K562 (cell line): ENCODE measurements around the gene RPL34. TPM values are rescaled to one million over a fixed set of nuclear protein-coding genes. Genes with fewer than 3 reads are reported as not detected.
A peak's percentile ranks its signal among the peaks of the same experiment; 100 is the strongest.

ENCODE experiments used
- BMI1 ChIP-seq: fragments of 150-350 bp; IDR thresholded peaks from 2 replicates; pipeline ENCODE4 v1.6.1; 2014; ENCODE audit warnings: low read length
- E2F8 ChIP-seq: fragments of 450-650 bp; IDR thresholded peaks from 2 replicates; pipeline ENCODE4 v1.7.1; 2018; ENCODE audit warnings: mild to moderate bottlenecking, low read depth; ENCODE audit not compliant: partially characterized antibody
- EGR1 ChIP-seq: fragments of 450-650 bp; conservative IDR thresholded peaks from 2 replicates; pipeline ENCODE4 v1.6.1; 2017; ENCODE audit warnings: mild to moderate bottlenecking
- EP400 ChIP-seq: fragments of 450-650 bp; IDR thresholded peaks from 2 replicates; pipeline ENCODE4 v1.6.1; 2017; ENCODE audit warnings: antibody characterized with exemption, mild to moderate bottlenecking, moderate library complexity
- KHSRP ChIP-seq: fragments of 450-650 bp; IDR thresholded peaks from 2 replicates; pipeline ENCODE4 v1.6.1; 2017
- MYNN ChIP-seq, 2 experiments: sonication (generic); formaldehyde crosslinking in 1 of 2; IDR thresholded peaks; 2 replicates each; pipeline versions ENCODE4 v1.5.0 to v1.6.1; 2016 to 2020; ENCODE audit warnings: antibody characterized with exemption in 1 of 2, missing genetic modification reagents in 1 of 2
- PHF8 ChIP-seq: fragments of 200-600 bp; sonication (generic); IDR thresholded peaks from 2 replicates; pipeline ENCODE4 v1.6.1; 2012; ENCODE audit warnings: mixed run types, mild to moderate bottlenecking, inconsistent platforms, low read length, moderate library complexity, borderline replicate concordance
- RAD51 ChIP-seq: fragments of 450-650 bp; IDR thresholded peaks from 2 replicates; pipeline ENCODE4 v1.7.1; 2016; ENCODE audit warnings: low read depth, mild to moderate bottlenecking, borderline replicate concordance
- RCOR1 ChIP-seq, 2 experiments: IDR thresholded peaks; 2 replicates each; pipeline ENCODE4 v1.6.1; 2012; ENCODE audit warnings: low read depth in 2 of 2, low read length in 2 of 2, borderline replicate concordance in 1 of 2, improper control_type of control experiment in 1 of 2
- SOX6 ChIP-seq: fragments of 450-650 bp; IDR thresholded peaks from 2 replicates; pipeline ENCODE4 v1.6.1; 2014; ENCODE audit warnings: mild to moderate bottlenecking
- TAL1 ChIP-seq: fragments of 450-650 bp; IDR thresholded peaks from 2 replicates; pipeline ENCODE4 v1.6.1; 2016; ENCODE audit warnings: mild to moderate bottlenecking
- TBL1XR1 ChIP-seq, 2 experiments: IDR thresholded peaks; 2 replicates each; pipeline ENCODE4 v1.6.1; 2012; ENCODE audit warnings: improper control_type of control experiment in 2 of 2, low read length in 2 of 2, mild to moderate bottlenecking in 1 of 2
- XRCC3 ChIP-seq: fragments of 450-650 bp; IDR thresholded peaks from 2 replicates; pipeline ENCODE4 v1.6.1; 2017; ENCODE audit warnings: mild to moderate bottlenecking, moderate library complexity
- ZNF23 ChIP-seq: fragments of 250-450 bp; sonication (Bioruptor Pico); IDR thresholded peaks from 2 replicates; pipeline ENCODE4 v1.4.0; 2020; ENCODE audit warnings: mild to moderate bottlenecking
- polyA plus RNA-seq, 8 experiments: library from polyadenylated mRNA; depleted of rRNA in 4 of 8; stranded (reverse) in 5 of 8; unstranded in 3 of 8; fragments of >200 nt; fragmentation: Nextera tagmentation in 2 of 8; fragmentation: Illumina TruSeq in 1 of 8; extraction: Ambion mirVana in 2 of 8; extraction: Trizol in 1 of 8; gene quantifications; 2 replicates each; pipeline versions ENCODE4 v1.2.1 to v1.2.3, GENCODE V29; 2011 to 2014; ENCODE audit warnings: inconsistent platforms in 1 of 8, missing spikeins in 1 of 8
- total RNA-seq, 7 experiments: library from RNA; depleted of rRNA in 6 of 7; stranded (reverse); fragments of >200 nt in 6 of 7; fragmentation: Illumina TruSeq in 2 of 7; extraction: Trizol in 2 of 7; gene quantifications; 2 replicates each; pipeline versions ENCODE4 v1.2.1 to v1.2.3, GENCODE V29; 2011 to 2021; ENCODE audit warnings: low replicate concordance in 1 of 7
- TF ChIP-seq, protein P1 (sequence below): IDR thresholded peaks from 3 replicates; pipeline ENCODE4 v1.6.1; 2011; ENCODE audit warnings: borderline replicate concordance, mild to moderate bottlenecking, moderate library complexity; ENCODE audit not compliant: insufficient read length; ENCODE audit errors: extremely low read depth
- TF ChIP-seq, protein P2 (sequence below): sonication (generic); formaldehyde crosslinking; IDR thresholded peaks from 2 replicates; pipeline ENCODE4 v1.8.1; 2023; ENCODE audit warnings: mild to moderate bottlenecking, missing genetic modification reagents
- TF ChIP-seq, protein P3 (sequence below): fragments of 450-650 bp; IDR thresholded peaks from 2 replicates; pipeline ENCODE4 v1.6.1; 2014; ENCODE audit warnings: low read depth, mild to moderate bottlenecking, moderate library complexity, borderline replicate concordance

The RPL34 gene
- total and polyA plus RNA-seq, 9 of the 15 experiments (the other 6 are each of a cell fraction or from before 2014, with no cell fraction given) = 1,612 to 4,502 (median 2,593) TPM

DNA sequence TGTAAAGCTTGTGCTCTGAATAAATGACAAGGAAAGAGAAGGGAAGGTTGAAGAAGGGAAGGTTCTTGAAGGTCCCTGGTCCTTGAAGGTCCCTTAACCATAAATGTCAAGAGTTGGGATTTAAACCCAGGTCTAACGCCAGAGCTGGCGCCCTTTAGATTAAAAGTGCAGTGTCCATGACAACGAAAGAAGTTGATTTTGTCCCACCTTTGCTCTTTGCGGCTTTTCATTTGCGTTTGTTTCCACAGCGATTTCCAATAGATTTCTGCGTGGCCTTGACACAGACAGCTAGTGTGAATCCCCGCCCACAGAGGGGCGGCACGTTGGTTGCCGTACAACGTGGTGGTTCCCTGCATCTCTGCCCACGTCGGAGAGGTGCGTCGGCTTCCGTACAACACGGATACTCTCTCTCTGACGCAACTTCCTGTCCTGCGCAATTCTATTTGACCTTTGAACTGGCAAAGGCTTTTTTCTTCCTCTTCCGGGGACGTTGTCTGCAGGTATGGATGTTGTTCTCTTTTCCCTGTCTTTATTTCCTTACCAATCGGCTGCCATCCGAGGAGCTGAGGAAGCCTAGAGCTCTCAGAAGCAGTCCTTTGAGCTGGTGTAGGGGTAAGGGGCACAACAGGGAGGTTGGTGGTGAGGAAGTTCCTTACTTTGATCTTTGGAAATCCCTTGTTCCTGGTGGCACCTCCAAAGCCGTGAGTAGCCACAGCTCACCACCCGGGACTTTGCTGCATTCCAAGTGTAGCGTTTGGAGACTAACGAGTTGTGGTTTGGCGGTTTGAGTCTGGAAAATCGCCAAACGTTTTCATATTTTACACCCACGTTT, at the start of gene RPL34 (continued):
- TF ChIP-seq TBL1XR1 (IDR thresholded peaks at IDR 0.05; ENCODE audit: low read length in 2 of 2) (peak; percentile 55 to 82; a peak in 3 of 4 replicates), RCOR1 (IDR thresholded peaks at IDR 0.05; ENCODE audit: borderline replicate concordance in 1 of 2, low read depth in 2 of 2, low read length in 2 of 2) (peak in 1 of 2 experiments; percentile 59; a peak in 1 of 4 replicates), RAD51 (peak; percentile 8; the same call in 1 of the 2 replicates), XRCC3 (no peak), PHF8 (peak; percentile 97), EP400 (peak; percentile 98), BMI1 (no peak), KHSRP (no peak), TAL1 (no peak), EGR1 (peak; percentile 95), MYNN (IDR thresholded peaks at IDR 0.05) (peak; percentile 97), MYNN (CRISPR knock-in tag; IDR thresholded peaks at IDR 0.05) (peak; percentile 71; the same call in 1 of the 2 replicates), E2F8 (peak; percentile 90), SOX6 (peak; percentile 37; the same call in 1 of the 2 replicates), ZNF23 (no peak)
- TF ChIP-seq, protein P1, sequence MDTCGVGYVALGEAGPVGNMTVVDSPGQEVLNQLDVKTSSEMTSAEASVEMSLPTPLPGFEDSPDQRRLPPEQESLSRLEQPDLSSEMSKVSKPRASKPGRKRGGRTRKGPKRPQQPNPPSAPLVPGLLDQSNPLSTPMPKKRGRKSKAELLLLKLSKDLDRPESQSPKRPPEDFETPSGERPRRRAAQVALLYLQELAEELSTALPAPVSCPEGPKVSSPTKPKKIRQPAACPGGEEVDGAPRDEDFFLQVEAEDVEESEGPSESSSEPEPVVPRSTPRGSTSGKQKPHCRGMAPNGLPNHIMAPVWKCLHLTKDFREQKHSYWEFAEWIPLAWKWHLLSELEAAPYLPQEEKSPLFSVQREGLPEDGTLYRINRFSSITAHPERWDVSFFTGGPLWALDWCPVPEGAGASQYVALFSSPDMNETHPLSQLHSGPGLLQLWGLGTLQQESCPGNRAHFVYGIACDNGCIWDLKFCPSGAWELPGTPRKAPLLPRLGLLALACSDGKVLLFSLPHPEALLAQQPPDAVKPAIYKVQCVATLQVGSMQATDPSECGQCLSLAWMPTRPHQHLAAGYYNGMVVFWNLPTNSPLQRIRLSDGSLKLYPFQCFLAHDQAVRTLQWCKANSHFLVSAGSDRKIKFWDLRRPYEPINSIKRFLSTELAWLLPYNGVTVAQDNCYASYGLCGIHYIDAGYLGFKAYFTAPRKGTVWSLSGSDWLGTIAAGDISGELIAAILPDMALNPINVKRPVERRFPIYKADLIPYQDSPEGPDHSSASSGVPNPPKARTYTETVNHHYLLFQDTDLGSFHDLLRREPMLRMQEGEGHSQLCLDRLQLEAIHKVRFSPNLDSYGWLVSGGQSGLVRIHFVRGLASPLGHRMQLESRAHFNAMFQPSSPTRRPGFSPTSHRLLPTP = no peak
- TF ChIP-seq, protein P2, sequence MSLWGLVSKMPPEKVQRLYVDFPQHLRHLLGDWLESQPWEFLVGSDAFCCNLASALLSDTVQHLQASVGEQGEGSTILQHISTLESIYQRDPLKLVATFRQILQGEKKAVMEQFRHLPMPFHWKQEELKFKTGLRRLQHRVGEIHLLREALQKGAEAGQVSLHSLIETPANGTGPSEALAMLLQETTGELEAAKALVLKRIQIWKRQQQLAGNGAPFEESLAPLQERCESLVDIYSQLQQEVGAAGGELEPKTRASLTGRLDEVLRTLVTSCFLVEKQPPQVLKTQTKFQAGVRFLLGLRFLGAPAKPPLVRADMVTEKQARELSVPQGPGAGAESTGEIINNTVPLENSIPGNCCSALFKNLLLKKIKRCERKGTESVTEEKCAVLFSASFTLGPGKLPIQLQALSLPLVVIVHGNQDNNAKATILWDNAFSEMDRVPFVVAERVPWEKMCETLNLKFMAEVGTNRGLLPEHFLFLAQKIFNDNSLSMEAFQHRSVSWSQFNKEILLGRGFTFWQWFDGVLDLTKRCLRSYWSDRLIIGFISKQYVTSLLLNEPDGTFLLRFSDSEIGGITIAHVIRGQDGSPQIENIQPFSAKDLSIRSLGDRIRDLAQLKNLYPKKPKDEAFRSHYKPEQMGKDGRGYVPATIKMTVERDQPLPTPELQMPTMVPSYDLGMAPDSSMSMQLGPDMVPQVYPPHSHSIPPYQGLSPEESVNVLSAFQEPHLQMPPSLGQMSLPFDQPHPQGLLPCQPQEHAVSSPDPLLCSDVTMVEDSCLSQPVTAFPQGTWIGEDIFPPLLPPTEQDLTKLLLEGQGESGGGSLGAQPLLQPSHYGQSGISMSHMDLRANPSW (CRISPR knock-in tag) = peak; percentile 19; the same call in 1 of the 2 replicates
- TF ChIP-seq, protein P3, sequence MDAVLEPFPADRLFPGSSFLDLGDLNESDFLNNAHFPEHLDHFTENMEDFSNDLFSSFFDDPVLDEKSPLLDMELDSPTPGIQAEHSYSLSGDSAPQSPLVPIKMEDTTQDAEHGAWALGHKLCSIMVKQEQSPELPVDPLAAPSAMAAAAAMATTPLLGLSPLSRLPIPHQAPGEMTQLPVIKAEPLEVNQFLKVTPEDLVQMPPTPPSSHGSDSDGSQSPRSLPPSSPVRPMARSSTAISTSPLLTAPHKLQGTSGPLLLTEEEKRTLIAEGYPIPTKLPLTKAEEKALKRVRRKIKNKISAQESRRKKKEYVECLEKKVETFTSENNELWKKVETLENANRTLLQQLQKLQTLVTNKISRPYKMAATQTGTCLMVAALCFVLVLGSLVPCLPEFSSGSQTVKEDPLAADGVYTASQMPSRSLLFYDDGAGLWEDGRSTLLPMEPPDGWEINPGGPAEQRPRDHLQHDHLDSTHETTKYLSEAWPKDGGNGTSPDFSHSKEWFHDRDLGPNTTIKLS = peak; percentile 68
